ENCODE data around the gene RNF182.
"Not testable (repeated sequence)": the region's sequence is repeated elsewhere in the genome, so short reads cannot be mapped to it uniquely, and the experiment has no call there.

The RNF182 gene

DNA sequence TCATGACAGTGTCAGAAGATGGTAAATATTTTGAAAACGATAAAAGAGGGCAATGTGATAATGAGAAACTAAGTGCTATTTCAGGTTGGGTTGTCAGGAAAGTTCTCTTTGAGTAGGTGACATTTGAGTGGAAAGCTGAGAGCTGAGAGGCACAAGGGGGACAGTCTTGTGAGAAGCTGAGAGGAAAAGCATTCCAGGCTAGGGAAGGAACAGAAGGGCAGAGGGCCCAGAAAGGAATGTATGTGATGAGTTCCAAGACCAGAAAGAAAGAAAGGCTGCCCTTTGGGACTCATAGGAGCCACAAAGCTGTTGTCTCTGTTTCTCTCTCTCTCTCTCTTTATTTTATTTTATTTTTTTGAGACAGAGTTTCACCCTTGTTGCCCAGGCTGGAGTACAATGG is 7.6 kb upstream of the RNF182 start:
- DNase-seq (ENCODE audit: low spot score): no peak

DNA sequence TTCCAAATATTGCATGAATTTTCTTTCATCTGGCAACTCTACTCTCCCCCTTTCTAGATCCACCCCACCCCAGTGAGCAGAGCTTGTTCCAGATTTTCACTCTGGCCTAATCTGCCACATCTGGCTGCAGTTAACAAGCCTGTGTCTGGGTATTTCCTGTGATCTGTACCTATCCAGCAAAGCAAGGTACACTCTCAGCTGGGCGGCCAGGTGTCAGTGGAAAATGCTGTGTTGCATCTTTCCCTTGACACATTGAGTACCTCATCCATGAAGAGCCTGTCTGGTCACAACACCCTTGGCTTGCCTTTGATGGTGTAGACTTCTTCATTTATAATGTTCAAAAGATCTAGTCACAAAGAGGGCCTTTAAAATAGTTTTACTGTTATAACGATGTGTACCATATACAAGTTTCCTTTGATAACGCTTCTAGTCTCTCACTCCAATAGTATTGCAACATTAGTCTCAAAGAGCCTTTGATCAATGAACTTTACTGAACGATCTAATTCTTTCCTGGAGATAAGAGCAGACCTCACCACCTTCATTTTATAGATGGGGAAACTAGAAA is 6.0 kb upstream of the RNF182 start:
- no peak for DNase-seq (ENCODE audit: low spot score)

DNA sequence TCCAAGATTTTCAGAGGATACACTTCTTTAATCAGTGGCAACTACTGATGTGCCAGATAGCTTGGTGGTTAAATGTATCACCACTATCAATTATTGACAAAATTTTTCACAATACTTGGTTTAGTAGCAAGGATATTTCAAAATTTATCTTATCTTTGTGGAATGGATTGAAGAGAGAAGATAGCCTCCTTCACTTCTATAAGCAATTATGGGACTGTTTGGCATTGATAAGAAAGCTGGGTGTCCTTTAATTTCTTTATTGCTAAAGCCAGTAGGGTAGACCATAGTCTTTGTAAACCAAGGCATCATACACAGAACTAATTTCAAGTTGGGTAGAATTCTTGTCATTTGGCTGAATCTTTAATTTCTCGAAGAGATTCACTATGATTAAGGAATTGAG is 4.9 kb upstream of the RNF182 start:
- no peak for DNase-seq (ENCODE audit: low spot score)

DNA sequence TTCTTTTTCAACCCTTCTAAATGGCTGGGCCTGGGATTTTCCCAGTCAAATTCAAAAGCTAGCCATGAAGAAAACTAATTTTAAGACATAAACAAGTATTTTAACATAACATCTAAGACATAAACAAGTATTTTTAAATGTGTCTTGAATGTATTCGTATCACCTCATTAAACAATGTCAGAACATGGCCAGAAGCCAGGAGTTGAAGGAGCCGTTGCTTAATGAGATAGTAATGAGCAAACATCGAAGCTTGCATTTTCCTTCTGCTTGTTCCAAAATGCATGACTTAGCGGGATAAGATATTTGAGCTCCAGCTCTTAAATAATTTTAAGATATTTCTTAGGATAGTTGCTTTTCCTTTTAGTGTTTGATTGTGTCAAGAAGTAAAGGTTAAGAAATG is 4.2 kb upstream of the RNF182 start:
- no peak for DNase-seq (ENCODE audit: low spot score)

DNA sequence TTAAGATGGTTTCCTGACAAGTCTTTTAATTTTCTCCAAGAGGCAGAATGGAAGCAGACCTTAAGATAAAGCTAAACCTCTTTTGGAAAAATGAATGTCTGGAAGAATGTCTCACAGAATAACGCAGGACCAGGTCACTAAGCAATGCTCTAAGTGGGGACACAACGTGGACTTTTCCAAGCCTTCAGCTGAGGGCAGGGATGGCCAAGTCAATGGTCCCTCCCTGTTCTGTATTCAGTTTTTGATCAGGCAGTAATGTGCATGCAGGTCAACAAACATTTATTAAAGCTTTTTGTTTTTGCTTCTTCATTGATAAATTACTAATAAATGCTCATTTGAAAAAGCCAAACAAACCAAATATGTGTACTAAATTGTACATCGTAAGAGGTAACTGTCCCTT is 2.0 kb upstream of the RNF182 start:
- DNase-seq (ENCODE audit: low spot score): no peak

DNA sequence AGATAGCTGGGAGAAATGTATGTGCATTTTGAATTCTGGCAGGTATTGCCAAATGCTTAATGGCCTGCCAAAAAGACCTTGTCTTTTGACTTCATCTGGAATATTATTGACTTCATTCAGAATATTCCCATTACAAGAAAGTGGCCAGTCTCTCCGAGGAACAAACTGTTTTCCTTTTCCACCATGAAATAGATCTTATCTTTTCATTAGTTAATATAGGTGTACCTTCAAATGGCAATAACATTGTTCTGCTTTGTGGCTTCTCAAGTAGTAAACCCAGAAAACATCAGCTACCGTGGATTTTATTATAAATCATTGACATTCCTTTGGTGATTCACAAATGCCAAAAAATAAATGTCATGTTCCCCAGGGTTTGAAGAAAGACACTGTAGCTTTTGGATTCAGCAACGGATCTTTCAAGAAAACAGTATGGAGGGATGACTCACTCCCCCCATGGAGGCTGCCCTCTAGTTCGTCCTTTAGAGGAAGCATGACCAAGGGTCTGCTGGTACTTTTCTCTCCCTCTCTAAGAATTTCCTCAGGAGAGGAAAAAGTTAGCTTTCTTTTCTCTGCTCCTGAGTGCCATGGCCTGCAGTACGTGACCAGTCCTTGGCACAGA is 1.1 kb upstream of the RNF182 start:
- DNase-seq (ENCODE audit: low spot score): peak; percentile 47

DNA sequence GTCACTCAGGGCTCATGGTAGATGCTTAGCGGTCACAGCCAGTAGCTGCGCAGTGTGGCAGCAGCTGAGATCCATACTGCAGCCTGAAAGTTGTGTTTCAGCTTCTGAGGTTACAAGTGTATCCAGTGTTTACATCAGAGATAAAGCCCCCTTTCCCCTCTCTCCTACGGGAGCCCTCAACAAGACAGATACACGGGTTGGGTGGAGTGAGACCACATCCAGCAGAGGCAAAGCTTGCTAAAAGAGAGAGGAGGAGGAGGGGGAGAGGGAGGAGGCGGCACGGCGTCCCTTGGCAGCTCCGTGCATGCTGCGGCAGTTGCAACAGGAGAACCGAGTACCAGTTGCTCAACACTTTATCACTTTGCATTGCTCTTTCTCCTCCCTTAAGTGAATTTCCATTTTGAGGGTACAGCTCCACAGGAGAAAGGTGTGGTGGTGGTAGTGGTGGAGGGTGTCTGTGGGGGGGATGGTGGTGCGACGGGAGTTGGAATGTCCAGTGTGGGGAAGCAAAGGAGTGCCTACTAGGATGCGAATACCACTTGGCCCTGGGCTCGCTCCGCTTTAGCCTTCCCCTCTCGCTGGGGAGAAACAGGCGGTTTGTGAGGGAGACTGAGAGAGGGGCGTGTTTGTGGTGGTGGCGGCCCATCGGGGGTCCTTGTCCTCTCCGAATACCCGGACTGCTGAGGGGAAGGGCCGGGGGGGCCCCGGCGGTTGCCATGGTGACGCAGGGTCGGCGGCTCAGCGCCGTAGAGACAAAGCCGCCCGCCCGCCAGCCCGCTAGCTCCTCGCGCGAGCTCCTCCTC is 405 bp upstream of the RNF182 start:
- peak; percentile 38 for DNase-seq (ENCODE audit: low spot score)

DNA sequence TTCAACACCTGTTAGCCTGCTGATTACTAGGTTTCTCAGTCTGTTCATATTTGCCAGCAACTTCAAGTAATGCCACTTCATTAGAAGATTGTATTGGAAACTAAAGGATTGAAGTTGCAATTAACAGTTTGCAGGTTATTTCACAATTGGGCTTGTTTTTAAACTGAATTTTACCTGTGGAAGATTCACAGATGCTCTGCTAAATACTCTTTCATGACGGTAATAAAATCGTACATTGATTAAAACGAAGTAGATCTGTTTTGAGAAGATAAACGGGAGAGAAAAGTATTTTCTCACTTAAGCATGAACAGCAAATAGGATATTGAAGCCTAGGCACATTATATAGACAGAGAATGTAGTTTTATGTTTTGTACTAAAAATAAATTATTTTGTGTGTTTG is 1.6 kb downstream of the RNF182 start:
- DNase-seq (ENCODE audit: low spot score): no peak

DNA sequence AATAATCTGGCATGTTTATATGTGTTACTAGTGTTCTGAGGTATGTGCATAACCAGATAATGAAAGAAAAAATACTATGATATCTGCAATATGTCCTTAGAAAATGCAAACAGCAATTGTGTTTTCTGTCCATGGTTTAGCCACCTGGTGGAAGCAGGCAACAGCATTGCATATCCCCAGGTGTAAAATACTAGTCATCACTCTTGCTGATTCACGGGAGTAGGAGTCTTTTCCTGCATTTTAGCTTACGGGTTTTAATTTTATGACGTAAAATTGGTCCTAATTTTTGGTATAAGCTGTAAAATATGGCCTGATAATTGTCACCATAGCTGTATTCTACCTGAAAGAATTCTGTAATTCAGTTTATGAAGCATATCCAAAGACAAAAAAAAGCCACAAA is 2.5 kb downstream of the RNF182 start:
- no peak for DNase-seq (ENCODE audit: low spot score)

DNA sequence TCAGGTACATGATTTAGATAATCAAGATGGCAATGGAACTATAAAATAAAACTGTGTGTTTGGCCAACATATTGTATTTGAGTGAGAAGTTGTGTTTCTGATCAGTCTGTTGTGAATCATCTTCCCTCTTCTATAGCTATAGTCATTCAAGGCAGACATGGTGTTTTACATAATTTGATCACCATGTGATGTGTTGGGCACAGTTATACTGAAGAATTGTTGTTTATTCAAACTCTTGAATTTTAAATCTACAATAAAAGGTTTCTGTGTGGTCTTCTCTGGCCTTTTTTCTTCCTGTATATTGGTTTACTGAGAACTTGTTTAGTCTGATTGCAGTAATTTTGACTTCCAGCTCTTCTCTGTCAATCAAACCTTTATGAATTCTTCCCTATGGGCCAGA is 4.4 kb downstream of the RNF182 start:
- DNase-seq (ENCODE audit: low spot score): no peak

DNA sequence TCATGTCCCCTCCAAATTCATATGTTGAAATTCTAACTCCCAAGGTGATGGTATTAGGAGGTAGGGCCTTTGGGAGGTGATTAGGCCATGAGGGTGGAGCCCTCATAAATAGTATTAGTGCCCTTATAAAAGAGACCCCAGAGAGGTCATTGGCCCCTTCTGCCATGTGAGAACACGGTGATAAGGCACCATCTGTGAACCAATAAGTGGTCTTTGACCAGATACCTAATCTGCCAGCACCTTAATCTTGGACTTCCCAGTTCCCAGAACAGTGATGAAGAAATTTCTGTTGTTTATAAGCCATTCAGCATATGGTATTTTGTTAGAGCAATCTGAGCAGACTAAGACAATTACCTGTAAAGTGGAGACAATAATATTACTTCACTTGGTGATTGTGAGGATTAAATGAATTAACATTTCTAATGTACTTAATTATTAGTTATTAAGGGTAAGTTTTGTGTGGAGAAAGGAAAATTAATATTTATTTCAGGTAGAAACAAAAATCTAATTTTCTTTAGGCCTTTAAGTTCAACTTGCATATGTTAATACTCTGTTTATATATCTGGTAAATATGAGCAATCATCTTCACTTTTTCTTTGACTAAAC is 7.1 kb downstream of the RNF182 start:
- no peak for DNase-seq (ENCODE audit: low spot score)

DNA sequence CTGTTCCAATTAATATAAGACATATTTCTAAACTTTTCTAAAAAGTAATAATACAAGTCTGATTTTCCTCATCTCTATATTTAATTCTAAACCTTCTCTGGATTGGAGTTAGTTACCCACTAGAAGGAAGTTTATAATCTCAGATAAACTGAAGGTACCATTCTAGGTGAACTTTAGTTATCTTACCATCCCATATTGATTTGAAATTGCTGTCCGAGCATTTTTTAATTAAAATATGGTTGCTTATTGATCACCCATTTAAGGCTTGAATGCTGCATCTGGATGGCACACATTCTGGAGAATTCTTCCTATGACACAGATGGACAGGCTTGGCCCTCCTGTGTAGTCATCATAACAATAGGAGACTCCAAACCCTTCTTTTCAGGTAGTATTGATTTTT is 8.0 kb downstream of the RNF182 start:
- no peak for DNase-seq (ENCODE audit: low spot score)

DNA sequence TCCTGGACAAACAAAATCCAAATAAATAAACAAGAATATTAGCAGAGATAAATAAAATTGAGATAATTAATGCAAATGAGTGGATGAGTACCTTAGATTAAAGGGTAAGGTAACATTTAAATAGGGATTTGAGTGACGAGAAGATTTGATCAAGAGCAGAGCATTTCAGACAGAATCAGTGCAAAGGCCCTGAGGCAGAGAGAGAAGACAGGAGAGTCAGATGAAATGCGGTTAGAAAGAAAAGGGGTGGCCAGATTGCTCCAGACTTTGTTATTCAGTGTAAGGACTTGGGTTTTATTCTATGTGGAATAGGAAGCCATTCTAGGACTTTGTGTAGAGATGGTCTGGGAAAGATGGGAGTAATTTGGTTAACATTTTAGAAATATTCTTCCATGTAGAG is 10.0 kb downstream of the RNF182 start:
- DNase-seq (ENCODE audit: low spot score): no peak

DNA sequence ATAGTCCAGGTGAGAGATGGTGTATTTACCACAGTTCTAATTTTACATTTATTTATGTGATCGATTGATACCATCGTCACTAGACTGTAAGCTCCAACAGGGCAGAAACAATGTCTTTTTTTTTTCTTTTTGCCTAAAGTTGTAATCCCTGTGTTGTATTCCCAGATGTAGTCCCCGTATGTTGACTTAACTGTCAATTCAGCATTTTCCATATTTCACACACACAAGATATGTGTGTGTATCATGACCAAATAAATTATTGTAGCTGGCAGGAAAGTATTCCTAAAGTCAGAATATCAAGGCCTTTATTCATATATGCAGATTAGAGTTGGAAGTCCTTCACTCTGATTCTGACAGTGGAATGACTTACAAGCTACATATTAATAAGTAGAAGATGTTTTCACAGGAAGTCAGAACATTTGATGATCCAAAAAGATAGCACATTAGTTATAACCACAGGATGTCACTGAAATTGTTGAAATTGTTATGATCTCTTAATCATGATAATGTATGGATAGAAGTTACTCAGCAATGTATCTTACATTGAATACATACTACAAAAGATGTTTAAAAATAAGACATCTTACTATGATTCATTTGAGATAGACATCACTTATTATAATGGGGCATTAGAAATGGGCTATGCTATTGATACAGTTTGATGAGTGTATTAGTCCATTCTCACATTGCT is 10.6 kb downstream of the RNF182 start:
- DNase-seq (ENCODE audit: low spot score): no peak

DNA sequence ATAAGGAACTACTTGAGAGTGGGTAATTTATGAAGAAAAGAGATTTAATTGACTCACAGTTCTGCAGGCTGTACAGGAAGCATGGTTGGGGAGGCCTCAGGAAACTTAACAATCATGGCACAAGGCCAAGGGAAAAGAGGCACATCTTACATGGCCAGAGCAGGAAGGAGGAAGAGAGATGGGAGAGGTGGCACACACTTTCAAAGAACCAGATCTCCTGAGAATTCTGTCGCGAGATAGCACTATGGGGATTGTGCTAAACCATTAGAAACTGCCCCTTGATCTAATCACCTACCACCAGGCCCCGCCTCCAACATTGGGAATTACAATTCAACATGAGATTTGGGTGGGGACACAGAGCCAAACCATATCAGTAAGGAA is 11.1 kb downstream of the RNF182 start:
- DNase-seq (ENCODE audit: low spot score): not testable (repeated sequence)

DNA sequence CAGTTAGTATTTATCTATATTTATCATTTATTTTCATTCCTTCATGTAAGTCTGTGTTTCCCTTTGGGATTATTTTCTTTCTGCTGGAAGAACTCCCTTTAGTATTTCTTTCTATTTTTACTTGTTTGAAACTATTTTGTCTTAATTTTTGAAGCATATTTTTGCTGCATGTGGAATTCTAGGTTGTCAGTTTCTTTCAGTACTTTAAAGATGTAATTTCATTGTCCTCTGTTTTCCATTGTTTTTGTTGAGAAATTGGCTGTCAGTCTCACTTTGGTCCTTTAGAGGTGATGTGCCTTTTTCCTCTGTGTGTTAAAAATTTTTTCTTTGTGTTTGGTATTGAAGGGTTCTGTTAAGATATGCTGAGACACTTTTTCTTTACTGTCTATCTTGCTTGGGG is 17.1 kb downstream of the RNF182 start:
- no peak for DNase-seq (ENCODE audit: low spot score)

DNA sequence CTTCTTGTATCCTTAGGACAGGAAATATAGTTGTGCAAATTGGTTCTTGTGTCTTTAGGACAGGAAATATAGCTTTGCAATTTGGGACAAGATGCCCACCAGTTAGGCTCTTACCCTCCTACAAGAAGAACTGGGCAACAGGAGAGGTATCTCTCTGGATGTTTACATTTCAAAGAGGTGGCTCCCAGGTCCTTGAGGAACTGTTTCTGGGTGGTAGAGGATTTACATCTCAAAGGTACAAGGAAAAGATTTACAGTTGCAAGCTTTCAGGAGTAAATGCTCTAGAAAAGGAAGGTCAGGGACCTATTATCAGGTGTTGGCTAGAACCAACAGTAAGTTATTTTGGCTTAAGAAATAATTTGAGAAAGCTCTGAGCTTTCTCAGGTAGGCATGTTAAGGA is 19.2 kb downstream of the RNF182 start:
- no peak for DNase-seq (ENCODE audit: low spot score)

DNA sequence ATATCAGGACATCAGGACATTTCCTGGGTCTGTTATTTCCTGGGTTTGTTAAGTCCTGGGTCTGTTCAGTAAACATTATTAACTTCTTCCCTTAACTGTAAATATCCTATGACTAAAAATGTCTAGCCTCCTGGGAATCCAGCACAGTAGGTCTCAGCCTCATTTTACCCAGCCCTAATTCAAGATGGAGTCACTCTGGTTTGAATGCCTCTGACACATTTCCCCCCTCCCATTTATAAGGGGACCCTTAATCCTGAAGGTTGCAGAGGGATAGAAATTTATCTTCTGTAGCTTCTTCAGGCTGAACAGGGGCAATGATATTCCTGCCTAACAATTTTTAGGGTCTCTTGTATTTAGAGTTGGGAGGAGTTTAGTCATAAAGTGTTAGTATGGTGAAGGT is 21.8 kb downstream of the RNF182 start:
- DNase-seq (ENCODE audit: low spot score): no peak

DNA sequence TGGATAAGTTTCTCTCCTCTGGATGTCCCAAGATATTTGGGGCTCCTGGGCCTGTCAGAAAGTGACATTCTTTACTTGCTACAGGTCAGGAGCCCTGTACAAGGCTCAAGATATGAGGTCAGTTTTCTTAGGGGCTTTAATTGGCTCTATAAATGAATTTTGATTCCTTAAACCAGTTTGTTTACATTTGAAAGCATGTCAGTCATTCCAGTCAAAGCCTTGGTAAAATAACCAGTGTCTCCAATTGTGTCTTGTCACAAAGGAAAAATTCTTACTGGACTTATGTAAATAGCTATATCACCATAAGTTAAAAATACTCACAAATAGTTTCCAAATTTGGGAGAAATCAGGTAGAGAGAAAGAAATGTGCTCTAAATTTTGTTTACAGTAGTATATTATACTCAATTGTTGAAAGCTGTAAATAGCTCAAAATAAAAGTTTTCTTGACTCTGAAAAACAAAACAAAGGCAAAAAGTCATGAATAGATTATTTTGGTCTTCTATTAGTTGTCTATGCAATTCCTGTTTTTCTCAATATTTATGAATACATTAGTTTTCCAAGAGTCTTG is 22.9 kb downstream of the RNF182 start:
- no peak for DNase-seq (ENCODE audit: low spot score)

DNA sequence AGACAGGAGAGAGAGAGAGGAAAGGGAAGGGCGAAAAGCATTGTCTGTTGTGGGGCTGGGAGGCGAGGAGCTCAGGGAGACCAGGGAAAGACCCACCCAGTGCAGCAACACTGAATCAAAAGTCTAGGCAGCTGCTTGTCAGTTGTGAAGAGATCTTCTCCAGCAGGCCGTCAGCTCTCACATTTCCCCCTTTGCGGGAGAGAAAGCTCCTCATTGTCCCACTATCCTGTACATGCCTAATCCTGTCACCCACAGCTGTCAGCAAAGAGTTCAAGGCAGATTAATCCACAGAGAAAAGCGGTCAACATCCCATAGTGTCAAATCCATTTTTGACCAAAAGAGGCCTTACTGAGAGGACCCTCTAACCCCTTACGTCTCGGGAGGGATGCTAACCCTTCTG is 27.3 kb downstream of the RNF182 start:
- no peak for DNase-seq (ENCODE audit: low spot score)

DNA sequence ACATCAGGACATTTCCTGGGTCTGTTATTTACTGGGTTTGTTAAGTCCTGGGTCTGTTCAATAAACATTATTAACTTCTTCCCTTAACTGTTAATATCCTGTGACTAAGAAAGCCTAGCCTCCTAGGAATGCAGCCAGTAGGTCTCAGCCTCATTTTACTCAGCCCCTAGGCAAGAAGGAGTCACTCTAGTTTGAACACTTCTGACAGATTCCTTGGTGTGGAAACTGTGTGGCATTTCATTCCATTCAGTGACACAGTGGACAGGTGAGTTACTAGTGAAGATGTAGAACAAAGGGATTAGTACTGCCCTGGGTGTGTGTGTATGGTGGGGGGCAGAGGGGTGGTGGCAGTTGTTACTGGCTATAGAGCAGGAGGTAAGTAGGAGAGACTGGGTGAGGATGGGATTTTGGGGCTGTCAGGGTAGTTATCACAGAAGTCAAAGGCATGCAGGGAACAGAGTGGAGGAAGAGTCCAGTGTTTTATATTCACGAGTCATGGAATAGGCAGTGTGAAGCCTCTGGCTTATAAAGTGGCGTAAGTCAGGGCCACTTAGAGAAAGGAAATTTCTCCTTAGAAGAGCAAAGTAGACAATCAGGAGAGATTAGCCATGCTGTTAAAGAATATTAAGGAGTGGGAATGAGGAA is 28.4 kb downstream of the RNF182 start:
- DNase-seq (ENCODE audit: low spot score): no peak

DNA sequence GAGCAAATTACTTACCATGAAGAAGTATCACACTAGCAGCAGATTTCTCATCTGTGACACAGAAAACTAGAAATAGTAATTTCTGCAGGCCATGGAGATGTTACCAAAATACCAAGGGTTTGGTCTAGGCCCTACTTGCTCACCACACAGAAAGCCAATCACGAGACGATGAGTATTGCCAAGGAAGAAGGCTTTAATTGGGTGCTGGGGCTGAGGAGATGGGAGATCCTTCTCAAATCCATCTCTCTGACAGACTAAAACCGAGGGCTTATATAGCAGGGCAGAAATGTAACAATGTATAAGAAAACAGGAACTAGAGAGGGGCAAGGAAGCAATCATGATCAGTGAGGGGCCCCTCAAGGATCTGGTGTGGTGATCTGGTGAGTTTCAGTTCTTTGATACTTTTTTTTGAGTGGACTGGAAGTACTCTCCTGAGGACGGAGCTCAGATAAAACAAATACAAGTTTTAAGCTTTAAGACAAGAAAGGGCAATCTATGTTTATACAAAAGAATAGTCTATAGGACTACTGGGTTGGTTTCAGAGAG is 40.9 kb downstream of the RNF182 start:
- no peak for DNase-seq (ENCODE audit: low spot score)
